Hepatocyte (in vitro differentiated cells): ENCODE measurements around the gene AGBL1. TPM values are rescaled to one million over a fixed set of nuclear protein-coding genes. Genes with fewer than 3 reads are reported as not detected.

Source experiments
- DNase-seq: peaks from one replicate; pipeline ENCODE4 v3.0.0-alpha.2; 2016; ENCODE audit warnings: low spot score
- H2AFZ ChIP-seq: fragments of 200-600 bp; sonication (generic); 2 replicates; pipeline ENCODE4 v1.6.0; 2016; ENCODE audit warnings: antibody characterized with exemption, mild to moderate bottlenecking
- H3K27ac ChIP-seq: fragments of 200-600 bp; sonication (generic); 2 replicates; pipeline ENCODE4 v1.5.1; 2016; ENCODE audit warnings: mild to moderate bottlenecking
- H3K27me3 ChIP-seq: fragments of 200-600 bp; sonication (generic); 2 replicates; pipeline ENCODE4 v1.6.1; 2016
- H3K36me3 ChIP-seq: fragments of 200-600 bp; sonication (generic); replicated peaks from 2 replicates; pipeline ENCODE4 v1.5.1; 2016; ENCODE audit warnings: low read depth; ENCODE audit not compliant: insufficient read depth
- H3K4me1 ChIP-seq: fragments of 200-600 bp; sonication (generic); 2 replicates; pipeline ENCODE4 v1.5.1; 2016; ENCODE audit warnings: mild to moderate bottlenecking, moderate library complexity; ENCODE audit not compliant: insufficient read depth
- H3K4me2 ChIP-seq: fragments of 200-600 bp; sonication (generic); 2 replicates; pipeline ENCODE4 v1.6.0; 2016
- H3K4me3 ChIP-seq: fragments of 200-600 bp; sonication (generic); 2 replicates; pipeline ENCODE4 v1.5.1; 2016; ENCODE audit warnings: mild to moderate bottlenecking
- H3K79me2 ChIP-seq: fragments of 200-600 bp; sonication (generic); 2 replicates; pipeline ENCODE4 v1.6.0; 2017; ENCODE audit warnings: mild to moderate bottlenecking
- H3K9me2 ChIP-seq: fragments of 200-600 bp; sonication (generic); replicated peaks from 2 replicates; pipeline ENCODE4 v1.6.0; 2017; ENCODE audit warnings: mild to moderate bottlenecking; ENCODE audit not compliant: insufficient read depth
- H3K9me3 ChIP-seq: fragments of 200-600 bp; sonication (generic); 2 replicates; pipeline ENCODE4 v1.5.1; 2016; ENCODE audit warnings: low read depth, mild to moderate bottlenecking
- H4K20me1 ChIP-seq: fragments of 200-600 bp; sonication (generic); 2 replicates; pipeline ENCODE4 v1.6.0; 2016; ENCODE audit warnings: mild to moderate bottlenecking; ENCODE audit not compliant: insufficient read depth, poor library complexity, severe bottlenecking
- CTCF ChIP-seq: fragments of 200-600 bp; sonication (generic); IDR thresholded peaks from 2 replicates; pipeline ENCODE4 v1.5.1; 2016; ENCODE audit warnings: antibody characterized with exemption, mild to moderate bottlenecking; ENCODE audit not compliant: poor library complexity
- EZH2 ChIP-seq: fragments of 200-600 bp; sonication (generic); IDR thresholded peaks from 2 replicates; pipeline ENCODE4 v1.6.1; 2016; ENCODE audit warnings: antibody characterized with exemption, mild to moderate bottlenecking, borderline replicate concordance
- EZH2phosphoT487 ChIP-seq: fragments of 200-600 bp; sonication (generic); IDR thresholded peaks from one replicate; pipeline ENCODE4 v1.6.1; 2018; ENCODE audit warnings: antibody characterized with exemption, mild to moderate bottlenecking, low read depth, moderate library complexity; ENCODE audit not compliant: unreplicated experiment, severe bottlenecking
- WGBS: methylation state at CpG from one replicate; pipeline ENCODE4 v1.1.6; 2016; ENCODE audit warnings: low lambda C conversion rate; ENCODE audit errors: missing lambda C conversion rate; 5-methylcytosine and 5-hydroxymethylcytosine counted together
- polyA plus RNA-seq: library from polyadenylated mRNA; unstranded; fragments of >200 nt; fragmentation: Nextera tagmentation; extraction: Ambion mirVana; gene quantifications from 2 replicates; pipeline ENCODE4 v1.2.1, GENCODE V29; 2016
- total RNA-seq: library from RNA; depleted of rRNA; stranded (reverse); fragments of >200 nt; gene quantifications from 2 replicates; pipeline ENCODE4 v1.2.3, GENCODE V29; 2014

The AGBL1 gene
- total and polyA plus RNA-seq, 2 experiments from 2014 or later: not detected

- Histone ChIP-seq H3K79me2 (no peaks in the 10 kb centered on the region), H3K4me1 (peaks cover 18% of the 10 kb centered on the region), H3K4me3 (no peak overlapping the region), H3K27ac (peak overlapping the region; percentile 88), H3K4me2 (peak overlapping the region; percentile 42), H4K20me1 (no peaks in the 10 kb centered on the region), H3K9me3 (no peaks in the 10 kb centered on the region), H3K9me2 (no peaks in the 10 kb centered on the region), H3K27me3 (no peaks in the 10 kb centered on the region), H2AFZ (peak overlapping the region; percentile 32), H3K36me3 (no peaks in the 10 kb centered on the region)
- WGBS: 17% methylated on average over 8 of the region's 8 CpGs
- DNase-seq: peak; percentile 55
- TF ChIP-seq CTCF (no peak), EZH2 (no peak), EZH2phosphoT487 (no peak)
Measured at GRCh38 chr15:86620641-86621349, 541.1 kb downstream of the AGBL1 start.

GRCh38 chr15:86623236-86623635, 543.6 kb downstream of the AGBL1 start:
- H2AFZ ChIP-seq: no peak overlapping the region
- no peak overlapping the region for H3K27ac ChIP-seq
- H3K9me3 ChIP-seq: no peaks in the 10 kb centered on the region
- H3K27me3 ChIP-seq: no peaks in the 10 kb centered on the region
- H3K79me2 ChIP-seq: no peaks in the 10 kb centered on the region
- no peak overlapping the region for H3K4me3 ChIP-seq
- 74% methylated on average over 2 of the region's 2 CpGs for WGBS
- TF ChIP-seq CTCF (no peak), EZH2 (no peak), EZH2phosphoT487 (no peak)
- no peaks in the 10 kb centered on the region for H3K36me3 ChIP-seq
- H3K4me1 ChIP-seq: peaks cover 18% of the 10 kb centered on the region
- no peaks in the 10 kb centered on the region for H4K20me1 ChIP-seq
- H3K4me2 ChIP-seq: no peak overlapping the region
- H3K9me2 ChIP-seq: no peaks in the 10 kb centered on the region
- DNase-seq: no peak

- H2AFZ ChIP-seq: no peak overlapping the region
- H3K9me2 ChIP-seq: no peaks in the 10 kb centered on the region
- 49% methylated on average over 6 of the region's 6 CpGs for WGBS
- TF ChIP-seq EZH2 (no peak), CTCF (peak; percentile 54), EZH2phosphoT487 (no peak)
- H3K79me2 ChIP-seq: no peaks in the 10 kb centered on the region
- no peaks in the 10 kb centered on the region for H3K27me3 ChIP-seq
- H3K4me3 ChIP-seq: no peak overlapping the region
- H3K36me3 ChIP-seq: no peaks in the 10 kb centered on the region
- peaks cover 15% of the 10 kb centered on the region for H3K4me1 ChIP-seq
- DNase-seq: peak; percentile 86
- H3K27ac ChIP-seq: peak overlapping the region; percentile 13
- no peaks in the 10 kb centered on the region for H4K20me1 ChIP-seq
- H3K4me2 ChIP-seq: no peak overlapping the region
- H3K9me3 ChIP-seq: no peaks in the 10 kb centered on the region
Measured at GRCh38 chr15:86624261-86625036, 544.8 kb downstream of the AGBL1 start.
